ENCODE results near the gene OR11G2. TPM values are rescaled to one million over a fixed set of nuclear protein-coding genes. Genes with fewer than 3 reads are reported as not detected.
"Not testable (repeated sequence)": the region's sequence is repeated elsewhere in the genome, so short reads cannot be mapped to it uniquely, and the experiment has no call there.

OR11G2 gene, protein sequence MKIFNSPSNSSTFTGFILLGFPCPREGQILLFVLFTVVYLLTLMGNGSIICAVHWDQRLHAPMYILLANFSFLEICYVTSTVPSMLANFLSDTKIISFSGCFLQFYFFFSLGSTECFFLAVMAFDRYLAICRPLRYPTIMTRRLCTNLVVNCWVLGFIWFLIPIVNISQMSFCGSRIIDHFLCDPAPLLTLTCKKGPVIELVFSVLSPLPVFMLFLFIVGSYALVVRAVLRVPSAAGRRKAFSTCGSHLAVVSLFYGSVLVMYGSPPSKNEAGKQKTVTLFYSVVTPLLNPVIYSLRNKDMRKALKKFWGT
- not detected in 2 replicates for total RNA-seq (2014; rRNA removed; shearing (Covaris generic); ENCODE audit: low replicate concordance)

DNA sequence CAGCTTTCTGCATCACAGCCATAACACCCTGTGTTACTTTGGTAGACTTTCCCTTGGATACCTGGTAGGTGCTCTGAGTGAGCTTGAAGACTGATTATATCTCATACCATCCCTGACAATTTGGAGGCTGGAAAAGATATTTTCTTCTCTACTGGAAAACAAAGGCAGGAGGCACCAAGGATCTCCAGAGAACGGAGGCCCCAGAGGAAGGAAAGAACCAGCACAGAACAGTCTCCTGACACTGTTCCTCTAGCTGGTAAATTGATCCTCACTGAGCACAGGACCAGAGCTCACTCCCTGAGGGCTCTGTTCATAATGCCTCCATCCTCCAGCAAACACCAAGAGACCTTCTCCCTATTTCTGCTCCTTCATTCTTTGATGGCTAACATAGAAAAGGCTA is at the start of gene OR11G2:
Gene OR11G2 (plus strand): TSS at position 301 of the 400 bp plus-strand sequence. CDS start 6,542 bp downstream, outside the sequence.
- no peaks in the 10 kb centered on the region for H3K27me3 ChIP-seq
- H3K36me3 ChIP-seq, result no peaks in the 10 kb centered on the region
- no peak for DNase-seq
- no peaks in the 10 kb centered on the region for H3K9me3 ChIP-seq
- H3K4me3 ChIP-seq, result no peak within 1 kb of the TSS

- no peak overlapping the region for H3K4me3 ChIP-seq
- no peaks in the 10 kb centered on the region for H3K36me3 ChIP-seq
- no peak for DNase-seq
- no peaks in the 10 kb centered on the region for H3K9me3 ChIP-seq
- no peaks in the 10 kb centered on the region for H3K27me3 ChIP-seq
Measured at GRCh38 chr14:20143911-20144310, 46.8 kb upstream of the OR11G2 start.

DNA sequence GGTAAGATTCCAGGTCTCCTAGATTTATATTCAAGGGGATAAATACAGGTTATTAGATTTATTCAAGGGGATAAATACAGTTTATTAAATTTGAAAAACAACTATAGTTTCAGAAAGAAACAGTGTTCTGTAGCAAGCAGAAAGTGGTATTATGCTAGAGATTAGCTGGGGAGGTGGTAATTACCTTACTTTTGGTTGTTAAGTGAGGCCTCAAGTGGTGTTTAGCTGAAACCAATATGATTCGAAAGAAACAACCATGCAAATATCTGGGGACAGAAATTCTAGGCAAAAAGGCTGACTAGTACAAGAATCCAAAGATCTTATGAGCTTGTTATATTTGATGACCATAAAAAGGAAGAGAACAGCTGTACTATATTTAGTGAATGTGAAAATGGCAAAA is 45.9 kb upstream of the OR11G2 start:
- no peak overlapping the region for H3K4me3 ChIP-seq

DNA sequence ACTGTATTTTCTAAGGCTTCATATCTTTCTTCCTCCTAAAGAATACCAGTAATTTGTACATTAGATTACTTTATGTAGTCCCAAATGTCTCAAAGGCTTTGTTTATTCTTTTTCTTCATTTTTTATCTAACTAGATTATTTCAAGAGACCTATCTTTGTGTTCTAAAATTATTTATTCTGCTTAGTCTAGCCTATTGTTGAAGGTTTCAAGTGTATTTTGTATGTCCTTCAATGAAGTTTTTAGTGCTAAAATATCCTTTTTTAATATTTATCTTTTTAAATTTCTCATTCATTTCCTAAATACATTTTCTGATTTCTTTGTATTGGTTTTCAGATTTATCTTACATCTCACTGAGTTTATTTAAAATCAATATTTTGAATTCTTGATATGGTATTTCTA is 26.2 kb upstream of the OR11G2 start:
- no peaks in the 10 kb centered on the region for H3K27me3 ChIP-seq
- H3K4me3 ChIP-seq, result no peak overlapping the region
- DNase-seq, result no peak
- no peaks in the 10 kb centered on the region for H3K36me3 ChIP-seq
- no peaks in the 10 kb centered on the region for H3K9me3 ChIP-seq

More for the DNA sequence above, 45.9 kb upstream of the OR11G2 start:
- Histone ChIP-seq H3K9me3 (no peaks in the 10 kb centered on the region), H3K27me3 (no peaks in the 10 kb centered on the region), H3K36me3 (no peaks in the 10 kb centered on the region)
- no peak for DNase-seq

DNA sequence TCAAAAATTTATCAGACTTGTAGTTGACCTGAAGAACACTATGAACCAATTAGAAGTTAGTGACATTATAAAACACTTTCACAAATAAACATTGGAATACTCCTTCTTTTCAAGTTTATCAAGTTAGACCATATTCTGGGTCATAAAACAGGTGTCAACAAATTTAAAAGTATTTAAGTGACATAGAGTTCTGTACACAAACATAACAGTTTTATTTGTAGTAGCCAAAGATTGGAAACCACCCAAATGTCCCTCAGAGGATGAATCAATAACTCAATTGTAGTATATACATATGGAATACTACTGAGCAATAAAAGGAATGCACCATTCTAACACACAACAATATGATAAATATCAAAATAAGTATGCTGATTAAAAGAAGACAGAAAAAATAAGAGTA is 23.6 kb upstream of the OR11G2 start:
- Histone ChIP-seq H3K36me3 (no peaks in the 10 kb centered on the region), H3K9me3 (no peaks in the 10 kb centered on the region), H3K27me3 (no peaks in the 10 kb centered on the region), H3K4me3 (no peak overlapping the region)
- DNase-seq, result no peak

DNA sequence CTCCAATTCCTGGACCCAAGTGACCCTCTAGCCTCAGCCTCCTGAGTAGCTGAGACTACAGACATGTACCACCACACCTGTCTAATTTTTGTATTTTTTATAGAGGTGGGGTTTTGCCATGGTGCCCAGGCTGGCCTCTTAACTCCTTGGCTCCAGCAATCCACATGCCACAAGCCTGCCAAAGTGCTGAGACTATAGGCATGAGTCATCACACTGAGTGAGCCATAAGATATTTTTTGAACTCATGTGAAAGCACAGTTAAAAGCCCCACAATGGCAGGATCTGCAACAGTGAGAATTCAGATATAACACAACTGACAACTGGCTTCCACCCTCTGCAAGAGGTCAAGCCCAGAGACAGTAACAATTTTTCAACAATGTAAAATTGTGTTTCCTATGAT is 20.8 kb upstream of the OR11G2 start:
- H3K36me3 ChIP-seq, H3K4me3 ChIP-seq, H3K27me3 ChIP-seq, H3K9me3 ChIP-seq: not testable (repeated sequence)
- DNase-seq, result peak; percentile 68

- not testable (repeated sequence) for H3K36me3 ChIP-seq, DNase-seq, H3K9me3 ChIP-seq, H3K4me3 ChIP-seq, H3K27me3 ChIP-seq
Measured at GRCh38 chr14:20174205-20174604, 16.5 kb upstream of the OR11G2 start.

DNA sequence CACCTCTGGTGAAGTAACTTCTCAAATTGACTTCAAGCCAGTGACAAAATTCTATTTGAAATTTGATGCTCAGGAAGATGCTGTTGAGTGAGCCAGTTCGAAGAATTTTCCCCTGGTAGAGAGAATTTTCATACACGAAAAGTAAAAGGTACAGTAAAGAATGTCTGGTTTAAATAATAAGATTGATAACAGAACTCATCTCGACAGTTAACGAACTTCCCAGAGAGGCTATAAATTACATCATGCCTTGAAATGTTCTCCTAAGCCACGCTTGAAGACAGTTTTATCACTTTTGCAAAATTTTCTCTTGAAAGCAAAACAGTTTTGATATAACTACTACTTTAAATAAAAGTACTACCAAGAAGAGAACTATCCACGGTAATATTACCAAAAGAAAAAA is 14.4 kb upstream of the OR11G2 start:
- no peaks in the 10 kb centered on the region for H3K9me3 ChIP-seq
- H3K4me3 ChIP-seq, result no peak overlapping the region
- H3K36me3 ChIP-seq, result no peaks in the 10 kb centered on the region
- no peak for DNase-seq
- H3K27me3 ChIP-seq, result no peaks in the 10 kb centered on the region

DNA sequence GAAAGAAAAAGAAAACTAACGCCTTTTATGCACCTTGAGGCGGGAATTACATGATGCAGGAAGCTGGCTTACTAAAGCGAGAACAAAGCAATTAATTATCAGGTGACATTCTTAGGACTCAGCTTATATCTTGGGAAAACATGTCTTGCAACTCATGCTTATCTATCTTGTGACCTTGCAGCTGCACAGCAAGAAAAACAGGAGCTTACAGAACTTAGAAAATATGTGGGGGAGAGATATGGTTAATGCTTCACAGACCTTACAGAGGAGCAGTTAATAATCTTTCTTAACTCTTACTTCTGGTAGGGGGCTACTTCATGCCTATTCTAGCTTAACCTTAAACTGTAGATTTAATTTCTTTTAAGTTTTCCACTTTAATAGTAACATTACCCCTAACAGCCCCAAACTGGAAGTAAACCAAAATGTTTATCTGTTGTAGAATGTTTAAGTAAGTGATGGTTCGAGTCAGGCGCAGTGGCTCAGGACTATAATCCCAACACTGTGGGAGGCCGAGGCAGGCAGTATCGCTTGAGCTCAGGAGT is 13.2 kb upstream of the OR11G2 start:
- no peaks in the 10 kb centered on the region for H3K27me3 ChIP-seq
- no peaks in the 10 kb centered on the region for H3K36me3 ChIP-seq
- H3K9me3 ChIP-seq, result no peaks in the 10 kb centered on the region
- H3K4me3 ChIP-seq, result no peak overlapping the region
- no peak for DNase-seq

GRCh38 chr14:20179218-20179617 is 11.5 kb upstream of the OR11G2 start:
- Histone ChIP-seq H3K36me3 (no peaks in the 10 kb centered on the region), H3K27me3 (no peaks in the 10 kb centered on the region), H3K9me3 (no peaks in the 10 kb centered on the region), H3K4me3 (no peak overlapping the region)
- no peak for DNase-seq

GRCh38 chr14:20179880-20180279 is 10.8 kb upstream of the OR11G2 start:
- Histone ChIP-seq H3K4me3 (no peak overlapping the region), H3K9me3 (no peaks in the 10 kb centered on the region), H3K27me3 (no peaks in the 10 kb centered on the region), H3K36me3 (no peaks in the 10 kb centered on the region)
- DNase-seq, result no peak

DNA sequence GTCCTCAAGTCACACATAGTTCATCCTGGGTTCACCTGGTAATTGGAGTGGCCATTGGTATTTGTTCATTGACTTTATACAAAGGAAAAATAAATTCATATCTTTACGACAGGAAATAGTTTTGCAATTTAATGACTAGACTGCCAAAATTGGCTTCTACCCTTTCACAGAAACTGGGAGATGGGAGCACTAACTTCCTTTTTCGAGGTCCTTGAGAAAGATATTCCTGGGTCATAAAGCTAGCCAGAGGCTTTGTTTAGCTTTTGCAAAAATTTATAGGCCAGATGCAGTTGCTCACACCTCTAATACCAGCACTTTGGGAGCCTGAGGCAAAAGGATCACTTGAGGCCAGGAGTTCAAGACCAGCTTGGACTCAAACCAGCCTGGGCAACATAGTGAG is 10.2 kb upstream of the OR11G2 start:
- Histone ChIP-seq H3K9me3 (no peaks in the 10 kb centered on the region), H3K36me3 (no peaks in the 10 kb centered on the region), H3K4me3 (no peak overlapping the region), H3K27me3 (no peaks in the 10 kb centered on the region)
- no peak for DNase-seq

DNA sequence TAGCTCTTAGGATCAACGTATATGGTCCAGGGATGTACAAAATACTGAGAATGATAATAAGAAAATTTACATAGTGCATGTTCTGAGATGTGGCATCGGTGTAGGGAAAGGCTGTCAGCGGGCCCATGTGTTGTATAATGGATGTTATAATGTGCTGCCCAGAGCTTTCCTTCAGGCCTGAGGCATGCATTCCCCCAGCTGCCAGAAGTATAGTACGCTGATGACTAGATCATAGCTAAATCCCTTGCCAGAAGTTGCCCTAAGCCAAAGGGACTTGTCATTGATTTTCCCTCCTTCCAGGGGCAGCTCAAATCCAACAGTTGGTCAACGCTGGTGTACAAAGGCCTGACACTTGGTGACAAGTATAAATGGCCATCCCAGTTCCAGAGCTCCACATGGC is 6.5 kb upstream of the OR11G2 start:
- no peaks in the 10 kb centered on the region for H3K9me3 ChIP-seq
- no peak overlapping the region for H3K4me3 ChIP-seq
- no peaks in the 10 kb centered on the region for H3K27me3 ChIP-seq
- H3K36me3 ChIP-seq, result no peaks in the 10 kb centered on the region
- peak; percentile 9 for DNase-seq

- no peak for DNase-seq
- H3K4me3 ChIP-seq, result no peak overlapping the region
Measured at GRCh38 chr14:20191396-20191795, 700 bp downstream of the OR11G2 start.

GRCh38 chr14:20194101-20194500 is 3.4 kb downstream of the OR11G2 start:
- Histone ChIP-seq H3K4me3 (no peak overlapping the region), H3K9me3 (no peaks in the 10 kb centered on the region), H3K27me3 (no peaks in the 10 kb centered on the region), H3K36me3 (no peaks in the 10 kb centered on the region)
- DNase-seq, result no peak

More at GRCh38 chr14:20191396-20191795, 700 bp downstream of the OR11G2 start:
- Histone ChIP-seq H3K36me3 (no peaks in the 10 kb centered on the region), H3K9me3 (no peaks in the 10 kb centered on the region), H3K27me3 (no peaks in the 10 kb centered on the region)

DNA sequence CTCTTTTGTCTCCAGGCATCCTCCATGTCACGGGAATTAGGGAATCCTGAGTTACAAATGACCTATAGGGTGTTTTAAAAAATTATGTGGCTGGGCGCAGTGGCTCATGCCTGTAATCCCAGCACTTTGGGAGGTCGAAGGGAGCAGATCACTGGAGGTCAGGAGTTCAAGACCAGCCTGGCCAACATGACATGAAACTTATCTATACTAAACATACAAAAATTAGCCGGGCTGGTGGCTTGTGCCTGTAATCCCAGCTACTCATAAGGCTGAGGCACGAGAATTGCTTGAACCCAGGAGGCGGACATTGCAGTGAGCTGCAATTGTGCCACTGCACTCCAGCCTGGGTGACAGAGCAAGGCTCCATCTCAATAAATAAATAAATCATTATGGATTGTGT is 4.5 kb downstream of the OR11G2 start:
- H3K36me3 ChIP-seq, H3K4me3 ChIP-seq, DNase-seq, H3K27me3 ChIP-seq, H3K9me3 ChIP-seq: not testable (repeated sequence)

DNA sequence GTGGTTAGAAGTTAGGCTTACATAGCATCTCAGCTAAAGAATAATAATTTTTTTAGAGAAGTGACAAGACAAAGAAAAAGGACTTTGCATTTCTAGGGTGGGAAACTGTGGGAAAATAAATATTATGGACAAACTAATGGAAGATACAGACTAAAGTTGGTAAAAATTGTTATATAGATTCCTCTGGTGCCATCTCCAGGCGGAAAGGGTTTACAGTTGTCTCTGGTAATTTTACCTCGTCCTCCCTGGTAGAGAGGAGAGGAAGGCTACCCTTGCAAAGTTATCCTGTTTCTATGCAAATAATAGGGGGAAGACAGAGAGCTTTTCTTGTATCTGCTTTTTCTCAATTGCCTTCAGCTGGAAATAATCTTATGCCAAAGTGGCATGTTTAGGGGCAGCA is 5.2 kb downstream of the OR11G2 start:
- Histone ChIP-seq H3K4me3 (no peak overlapping the region), H3K9me3 (no peaks in the 10 kb centered on the region), H3K27me3 (no peaks in the 10 kb centered on the region), H3K36me3 (no peaks in the 10 kb centered on the region)
- no peak for DNase-seq

GRCh38 chr14:20197459-20197858 is 6.8 kb downstream of the OR11G2 start:
- no peaks in the 10 kb centered on the region for H3K9me3 ChIP-seq
- no peak overlapping the region for H3K4me3 ChIP-seq
- no peak for DNase-seq
- no peaks in the 10 kb centered on the region for H3K27me3 ChIP-seq
- no peaks in the 10 kb centered on the region for H3K36me3 ChIP-seq
